ENCODE measurements around the gene LRP5. TPM values are rescaled to one million over a fixed set of nuclear protein-coding genes. Genes with fewer than 3 reads are reported as not detected.
A peak's percentile ranks its signal among the peaks of the same experiment; 100 is the strongest.

LRP5 gene
- total and polyA plus RNA-seq, 9 of the 15 experiments (the other 6 are each of a cell fraction or from before 2014, with no cell fraction given): 0.48 to 44.2 (median 13.5) TPM

DNA sequence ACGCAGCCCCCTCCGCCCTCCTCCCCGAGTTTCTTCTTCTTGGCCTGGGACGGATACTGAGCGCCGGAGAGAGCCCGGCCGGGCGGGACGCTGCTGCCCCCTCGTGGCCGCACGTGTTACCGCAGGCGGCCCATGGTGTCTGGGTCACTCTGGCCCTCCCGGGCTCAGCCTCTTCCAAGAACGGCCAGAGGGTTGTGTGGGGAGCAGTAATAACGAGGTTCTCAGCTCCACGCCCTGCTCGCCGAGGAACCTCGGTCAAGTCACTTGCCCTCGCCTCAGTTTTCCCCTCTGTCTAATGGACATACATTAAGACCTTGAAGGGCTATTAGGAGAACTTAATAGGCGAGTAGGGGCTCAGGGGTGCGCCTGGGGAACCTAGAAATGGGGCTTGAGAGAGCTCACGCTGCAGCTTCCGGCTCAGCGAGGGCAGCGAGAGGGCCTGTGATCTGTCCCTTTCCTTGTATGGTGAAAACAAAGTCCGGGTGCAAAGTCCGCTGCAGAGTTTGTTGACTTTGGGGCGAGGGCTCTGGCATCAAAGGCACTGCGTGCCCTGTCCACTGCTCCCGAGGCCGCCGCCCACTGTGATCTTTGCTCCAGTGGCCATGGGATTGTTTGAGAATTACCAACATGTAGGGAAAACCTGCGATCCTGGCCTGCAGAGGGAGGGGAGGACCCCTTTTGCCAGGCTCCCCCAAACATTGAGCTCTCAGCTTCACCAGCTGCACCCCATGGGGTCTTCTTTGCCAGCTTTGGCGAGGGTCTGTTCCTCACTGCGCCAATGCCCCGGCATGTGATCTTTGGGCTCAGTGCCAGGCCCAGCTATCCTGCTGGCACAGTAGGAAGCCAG, 14.4 kb upstream of the LRP5 start (continued):
- TF ChIP-seq ZNF780A (CRISPR knock-in tag; IDR thresholded peaks at IDR 0.05) (no peak), KLF13 (tag; IDR thresholded peaks at IDR 0.05; ENCODE audit: borderline replicate concordance, low read depth) (0 out of 2 replicates have a peak, but pooled peaks have one; percentile 21), RBFOX2 (IDR thresholded peaks at IDR 0.05; ENCODE audit: low read depth, low read length) (0 out of 2 replicates have a peak, but pooled peaks have one; percentile 30), KLF1 (tag; IDR thresholded peaks at IDR 0.05) (no peak), ETV1 (tag; conservative IDR thresholded peaks at IDR 0.05; ENCODE audit: low read depth) (peak; percentile 26; the same call in 1 of the 2 replicates), PTBP1 (IDR thresholded peaks at IDR 0.05; ENCODE audit: low read depth, low read length) (0 out of 2 replicates have a peak, but pooled peaks have one; percentile 16), NBN (IDR thresholded peaks at IDR 0.05; ENCODE audit: low read depth) (0 out of 2 replicates have a peak, but pooled peaks have one; percentile 24), EP300 (IDR thresholded peaks at IDR 0.05; ENCODE audit: low read length) (no peak), RB1 (IDR thresholded peaks at IDR 0.05; ENCODE audit: low read depth) (peak; percentile 93)
- TF ChIP-seq, protein P1, sequence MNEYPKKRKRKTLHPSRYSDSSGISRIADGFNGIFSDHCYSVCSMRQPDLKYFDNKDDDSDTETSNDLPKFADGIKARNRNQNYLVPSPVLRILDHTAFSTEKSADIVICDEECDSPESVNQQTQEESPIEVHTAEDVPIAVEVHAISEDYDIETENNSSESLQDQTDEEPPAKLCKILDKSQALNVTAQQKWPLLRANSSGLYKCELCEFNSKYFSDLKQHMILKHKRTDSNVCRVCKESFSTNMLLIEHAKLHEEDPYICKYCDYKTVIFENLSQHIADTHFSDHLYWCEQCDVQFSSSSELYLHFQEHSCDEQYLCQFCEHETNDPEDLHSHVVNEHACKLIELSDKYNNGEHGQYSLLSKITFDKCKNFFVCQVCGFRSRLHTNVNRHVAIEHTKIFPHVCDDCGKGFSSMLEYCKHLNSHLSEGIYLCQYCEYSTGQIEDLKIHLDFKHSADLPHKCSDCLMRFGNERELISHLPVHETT (CRISPR knock-in tag; conservative IDR thresholded peaks at IDR 0.05 in 1 of 2, IDR thresholded peaks at IDR 0.05 in 1 of 2): peak in 1 of 2 experiments; percentile 27; a peak in 1 of 4 replicates
- TF ChIP-seq, protein P2, sequence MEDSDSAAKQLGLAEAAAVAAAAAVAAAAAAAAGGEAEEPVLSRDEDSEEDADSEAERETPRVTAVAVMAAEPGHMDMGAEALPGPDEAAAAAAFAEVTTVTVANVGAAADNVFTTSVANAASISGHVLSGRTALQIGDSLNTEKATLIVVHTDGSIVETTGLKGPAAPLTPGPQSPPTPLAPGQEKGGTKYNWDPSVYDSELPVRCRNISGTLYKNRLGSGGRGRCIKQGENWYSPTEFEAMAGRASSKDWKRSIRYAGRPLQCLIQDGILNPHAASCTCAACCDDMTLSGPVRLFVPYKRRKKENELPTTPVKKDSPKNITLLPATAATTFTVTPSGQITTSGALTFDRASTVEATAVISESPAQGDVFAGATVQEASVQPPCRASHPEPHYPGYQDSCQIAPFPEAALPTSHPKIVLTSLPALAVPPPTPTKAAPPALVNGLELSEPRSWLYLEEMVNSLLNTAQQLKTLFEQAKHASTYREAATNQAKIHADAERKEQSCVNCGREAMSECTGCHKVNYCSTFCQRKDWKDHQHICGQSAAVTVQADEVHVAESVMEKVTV (CRISPR knock-in tag; IDR thresholded peaks at IDR 0.05): peak; percentile 98
- TF ChIP-seq, protein P3, sequence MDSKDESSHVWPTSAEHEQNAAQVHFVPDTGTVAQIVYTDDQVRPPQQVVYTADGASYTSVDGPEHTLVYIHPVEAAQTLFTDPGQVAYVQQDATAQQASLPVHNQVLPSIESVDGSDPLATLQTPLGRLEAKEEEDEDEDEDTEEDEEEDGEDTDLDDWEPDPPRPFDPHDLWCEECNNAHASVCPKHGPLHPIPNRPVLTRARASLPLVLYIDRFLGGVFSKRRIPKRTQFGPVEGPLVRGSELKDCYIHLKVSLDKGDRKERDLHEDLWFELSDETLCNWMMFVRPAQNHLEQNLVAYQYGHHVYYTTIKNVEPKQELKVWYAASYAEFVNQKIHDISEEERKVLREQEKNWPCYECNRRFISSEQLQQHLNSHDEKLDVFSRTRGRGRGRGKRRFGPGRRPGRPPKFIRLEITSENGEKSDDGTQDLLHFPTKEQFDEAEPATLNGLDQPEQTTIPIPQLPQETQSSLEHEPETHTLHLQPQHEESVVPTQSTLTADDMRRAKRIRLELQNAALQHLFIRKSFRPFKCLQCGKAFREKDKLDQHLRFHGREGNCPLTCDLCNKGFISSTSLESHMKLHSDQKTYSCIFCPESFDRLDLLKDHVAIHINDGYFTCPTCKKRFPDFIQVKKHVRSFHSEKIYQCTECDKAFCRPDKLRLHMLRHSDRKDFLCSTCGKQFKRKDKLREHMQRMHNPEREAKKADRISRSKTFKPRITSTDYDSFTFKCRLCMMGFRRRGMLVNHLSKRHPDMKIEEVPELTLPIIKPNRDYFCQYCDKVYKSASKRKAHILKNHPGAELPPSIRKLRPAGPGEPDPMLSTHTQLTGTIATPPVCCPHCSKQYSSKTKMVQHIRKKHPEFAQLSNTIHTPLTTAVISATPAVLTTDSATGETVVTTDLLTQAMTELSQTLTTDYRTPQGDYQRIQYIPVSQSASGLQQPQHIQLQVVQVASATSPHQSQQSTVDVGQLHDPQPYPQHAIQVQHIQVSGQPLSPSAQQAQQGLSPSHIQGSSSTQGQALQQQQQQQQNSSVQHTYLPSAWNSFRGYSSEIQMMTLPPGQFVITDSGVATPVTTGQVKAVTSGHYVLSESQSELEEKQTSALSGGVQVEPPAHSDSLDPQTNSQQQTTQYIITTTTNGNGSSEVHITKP (IDR thresholded peaks at IDR 0.05; ENCODE audit: partially characterized antibody): peak; percentile 15
- TF ChIP-seq, protein P4, sequence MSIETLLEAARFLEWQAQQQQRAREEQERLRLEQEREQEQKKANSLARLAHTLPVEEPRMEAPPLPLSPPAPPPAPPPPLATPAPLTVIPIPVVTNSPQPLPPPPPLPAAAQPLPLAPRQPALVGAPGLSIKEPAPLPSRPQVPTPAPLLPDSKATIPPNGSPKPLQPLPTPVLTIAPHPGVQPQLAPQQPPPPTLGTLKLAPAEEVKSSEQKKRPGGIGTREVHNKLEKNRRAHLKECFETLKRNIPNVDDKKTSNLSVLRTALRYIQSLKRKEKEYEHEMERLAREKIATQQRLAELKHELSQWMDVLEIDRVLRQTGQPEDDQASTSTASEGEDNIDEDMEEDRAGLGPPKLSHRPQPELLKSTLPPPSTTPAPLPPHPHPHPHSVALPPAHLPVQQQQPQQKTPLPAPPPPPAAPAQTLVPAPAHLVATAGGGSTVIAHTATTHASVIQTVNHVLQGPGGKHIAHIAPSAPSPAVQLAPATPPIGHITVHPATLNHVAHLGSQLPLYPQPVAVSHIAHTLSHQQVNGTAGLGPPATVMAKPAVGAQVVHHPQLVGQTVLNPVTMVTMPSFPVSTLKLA (conservative IDR thresholded peaks at IDR 0.05): peak; percentile 60 to 71
- TF ChIP-seq, protein P5, sequence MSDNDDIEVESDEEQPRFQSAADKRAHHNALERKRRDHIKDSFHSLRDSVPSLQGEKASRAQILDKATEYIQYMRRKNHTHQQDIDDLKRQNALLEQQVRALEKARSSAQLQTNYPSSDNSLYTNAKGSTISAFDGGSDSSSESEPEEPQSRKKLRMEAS (CRISPR knock-in tag; IDR thresholded peaks at IDR 0.05): peak; percentile 58; the same call in 1 of the 2 replicates
- TF ChIP-seq, protein P6, sequence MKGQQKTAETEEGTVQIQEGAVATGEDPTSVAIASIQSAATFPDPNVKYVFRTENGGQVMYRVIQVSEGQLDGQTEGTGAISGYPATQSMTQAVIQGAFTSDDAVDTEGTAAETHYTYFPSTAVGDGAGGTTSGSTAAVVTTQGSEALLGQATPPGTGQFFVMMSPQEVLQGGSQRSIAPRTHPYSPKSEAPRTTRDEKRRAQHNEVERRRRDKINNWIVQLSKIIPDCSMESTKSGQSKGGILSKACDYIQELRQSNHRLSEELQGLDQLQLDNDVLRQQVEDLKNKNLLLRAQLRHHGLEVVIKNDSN (CRISPR knock-in tag; IDR thresholded peaks at IDR 0.05): peak; percentile 5; the same call in 1 of the 2 replicates

Data from K562 (cell line).